WTC11 (cell line): ENCODE measurements around the gene NUP214. TPM values are rescaled to one million over a fixed set of nuclear protein-coding genes. Genes with fewer than 3 reads are reported as not detected.

Experiments
- ATAC-seq: fragments of 200-7000 bp; cut with Tn5 transposase; 2 replicates; pipeline ENCODE4 v1.10.0; 2021; ENCODE audit warnings: mild to moderate bottlenecking, moderate library complexity
- CTCF ChIA-PET: fragments of 300-600 bp; sonication (Branson Sonifier 250); formaldehyde crosslinking; loops from one replicate; lab custom pipeline; 2021; ENCODE audit warnings: antibody characterized with exemption; lab: Charles Lee
- POLR2A ChIA-PET: fragments of 350-600 bp; sonication (Branson Sonifier 250); formaldehyde crosslinking; loops from one replicate; lab custom pipeline; 2021; ENCODE audit warnings: antibody characterized with exemption; lab: Charles Lee
- DNase-seq: peaks from one replicate; pipeline ENCODE4 v3.0.0; 2021; ENCODE audit warnings: low spot score
- H3K27ac Mint-ChIP-seq: 2 replicates; pipeline ENCODE4 v1.8.0; 2021; ENCODE audit warnings: mixed read lengths
- H3K27me3 Mint-ChIP-seq: 2 replicates; pipeline ENCODE4 v1.8.0; 2021; ENCODE audit warnings: low read depth, mild to moderate bottlenecking, moderate library complexity, mixed read lengths
- H3K36me3 Mint-ChIP-seq: 2 replicates; pipeline ENCODE4 v1.8.0; 2021; ENCODE audit warnings: mixed read lengths
- H3K4me1 Mint-ChIP-seq: 2 replicates; pipeline ENCODE4 v1.8.0; 2022; ENCODE audit warnings: mixed read lengths
- H3K4me3 Mint-ChIP-seq: 2 replicates; pipeline ENCODE4 v1.8.0; 2021; ENCODE audit warnings: mild to moderate bottlenecking, moderate library complexity, mixed read lengths
- H3K9me3 Mint-ChIP-seq: 2 replicates; pipeline ENCODE4 v1.8.0; 2021; ENCODE audit warnings: mixed read lengths
- ELF4 ChIP-seq: sonication (generic); formaldehyde crosslinking; IDR thresholded peaks from 2 replicates; pipeline ENCODE4 v1.8.1; 2022; ENCODE audit warnings: low read depth, mild to moderate bottlenecking, moderate library complexity, missing genetic modification reagents
- HMGA2 ChIP-seq: fragments of 250-450 bp; sonication (Bioruptor Pico); IDR thresholded peaks from 2 replicates; pipeline ENCODE4 v1.4.0; 2021; ENCODE audit warnings: mild to moderate bottlenecking, moderate library complexity
- IRF2 ChIP-seq: sonication (generic); formaldehyde crosslinking; IDR thresholded peaks from 2 replicates; pipeline ENCODE4 v1.8.0; 2022; ENCODE audit warnings: low read depth, missing genetic modification reagents, borderline replicate concordance
- KAT7 ChIP-seq: sonication (generic); formaldehyde crosslinking; IDR thresholded peaks from 2 replicates; pipeline ENCODE4 v1.8.1; 2023; ENCODE audit warnings: missing genetic modification reagents, mild to moderate bottlenecking, borderline replicate concordance
- MLX ChIP-seq: sonication (generic); formaldehyde crosslinking; IDR thresholded peaks from 2 replicates; pipeline ENCODE4 v1.8.1; 2023; ENCODE audit warnings: mild to moderate bottlenecking, missing genetic modification reagents, moderate library complexity
- PRRX2 ChIP-seq: fragments of 250-450 bp; sonication (Bioruptor Pico); IDR thresholded peaks from 2 replicates; pipeline ENCODE4 v1.8.0; 2021; ENCODE audit warnings: mild to moderate bottlenecking
- RELA ChIP-seq: sonication (generic); formaldehyde crosslinking; IDR thresholded peaks from 2 replicates; pipeline ENCODE4 v1.8.1; 2022; ENCODE audit warnings: missing genetic modification reagents, mild to moderate bottlenecking, borderline replicate concordance
- SP1 ChIP-seq: sonication (generic); formaldehyde crosslinking; conservative IDR thresholded peaks from 2 replicates; pipeline ENCODE4 v1.8.1; 2022; ENCODE audit warnings: missing genetic modification reagents
- TCF7 ChIP-seq: sonication (generic); formaldehyde crosslinking; IDR thresholded peaks from 2 replicates; pipeline ENCODE4 v1.8.0; 2022; ENCODE audit warnings: mild to moderate bottlenecking, low read depth, missing genetic modification reagents, moderate library complexity
- TEAD4 ChIP-seq: sonication (generic); formaldehyde crosslinking; IDR thresholded peaks from 2 replicates; pipeline ENCODE4 v1.8.0; 2022; ENCODE audit warnings: mild to moderate bottlenecking, missing genetic modification reagents
- ZNF138 ChIP-seq: sonication (generic); formaldehyde crosslinking; conservative IDR thresholded peaks from 2 replicates; pipeline ENCODE4 v1.8.1; 2022; ENCODE audit warnings: mild to moderate bottlenecking, moderate library complexity, missing genetic modification reagents
- ZNF317 ChIP-seq: sonication (generic); formaldehyde crosslinking; IDR thresholded peaks from 2 replicates; pipeline ENCODE4 v1.8.1; 2023; ENCODE audit warnings: low read depth, mild to moderate bottlenecking, moderate library complexity, missing genetic modification reagents, borderline replicate concordance
- total RNA-seq: library from RNA; stranded (reverse); gene quantifications from 3 replicates; pipeline ENCODE4 v1.2.3, GENCODE V29; 2021
- TF ChIP-seq, protein P1 (sequence below): sonication (generic); formaldehyde crosslinking; IDR thresholded peaks from 2 replicates; pipeline ENCODE4 v1.8.0; 2022; ENCODE audit warnings: mild to moderate bottlenecking, missing genetic modification reagents
- TF ChIP-seq, protein P2 (sequence below): sonication (generic); formaldehyde crosslinking; IDR thresholded peaks from 2 replicates; pipeline ENCODE4 v1.8.0; 2022; ENCODE audit warnings: mild to moderate bottlenecking, missing genetic modification reagents
- TF ChIP-seq, protein P3 (sequence below): sonication (generic); formaldehyde crosslinking; IDR thresholded peaks from 2 replicates; pipeline ENCODE4 v1.8.1; 2022; ENCODE audit warnings: low read depth, mild to moderate bottlenecking, moderate library complexity, missing genetic modification reagents, borderline replicate concordance
- TF ChIP-seq, protein P4 (sequence below): fragments of 250-450 bp; sonication (Bioruptor Pico); IDR thresholded peaks from 2 replicates; pipeline ENCODE4 v1.9.0; 2021; ENCODE audit warnings: moderate library complexity, mild to moderate bottlenecking, inconsistent platforms, borderline replicate concordance

NUP214 gene
- total RNA-seq, 1 experiment from 2014 or later: 41.8 TPM

GRCh38 chr9:131227959-131228460, 102.6 kb downstream of the NUP214 start:
- CTCF ChIA-PET: interaction anchor here (0.6 to 4.7 kb wide), 5 partner anchors 74 to 145 kb away, joined by 3 to 23 read pairs (median 5); no protein-coding TSS in a partner anchor
- Mint-ChIP-seq H3K27me3 (no peaks in the 10 kb centered on the region), H3K9me3 (no peaks in the 10 kb centered on the region), H3K4me3 (peak overlapping the region; percentile 29), H3K4me1 (peaks cover 30% of the 10 kb centered on the region), H3K27ac (peak overlapping the region; percentile 64), H3K36me3 (peaks cover 26% of the 10 kb centered on the region)
- no peak for TF ChIP-seq TEAD4 (CRISPR knock-in tag)
- TF ChIP-seq IRF2 (CRISPR knock-in tag): no peak
- TF ChIP-seq, protein P1, sequence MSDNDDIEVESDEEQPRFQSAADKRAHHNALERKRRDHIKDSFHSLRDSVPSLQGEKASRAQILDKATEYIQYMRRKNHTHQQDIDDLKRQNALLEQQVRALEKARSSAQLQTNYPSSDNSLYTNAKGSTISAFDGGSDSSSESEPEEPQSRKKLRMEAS: no peak
- TF ChIP-seq, protein P2, sequence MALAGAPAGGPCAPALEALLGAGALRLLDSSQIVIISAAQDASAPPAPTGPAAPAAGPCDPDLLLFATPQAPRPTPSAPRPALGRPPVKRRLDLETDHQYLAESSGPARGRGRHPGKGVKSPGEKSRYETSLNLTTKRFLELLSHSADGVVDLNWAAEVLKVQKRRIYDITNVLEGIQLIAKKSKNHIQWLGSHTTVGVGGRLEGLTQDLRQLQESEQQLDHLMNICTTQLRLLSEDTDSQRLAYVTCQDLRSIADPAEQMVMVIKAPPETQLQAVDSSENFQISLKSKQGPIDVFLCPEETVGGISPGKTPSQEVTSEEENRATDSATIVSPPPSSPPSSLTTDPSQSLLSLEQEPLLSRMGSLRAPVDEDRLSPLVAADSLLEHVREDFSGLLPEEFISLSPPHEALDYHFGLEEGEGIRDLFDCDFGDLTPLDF (CRISPR knock-in tag): no peak
- no peak for TF ChIP-seq ZNF138 (CRISPR knock-in tag)
- TF ChIP-seq HMGA2 (CRISPR knock-in tag): no peak
- POLR2A ChIA-PET: no interaction called here
- ATAC-seq: peak; percentile 40
- DNase-seq: no peak

DNA sequence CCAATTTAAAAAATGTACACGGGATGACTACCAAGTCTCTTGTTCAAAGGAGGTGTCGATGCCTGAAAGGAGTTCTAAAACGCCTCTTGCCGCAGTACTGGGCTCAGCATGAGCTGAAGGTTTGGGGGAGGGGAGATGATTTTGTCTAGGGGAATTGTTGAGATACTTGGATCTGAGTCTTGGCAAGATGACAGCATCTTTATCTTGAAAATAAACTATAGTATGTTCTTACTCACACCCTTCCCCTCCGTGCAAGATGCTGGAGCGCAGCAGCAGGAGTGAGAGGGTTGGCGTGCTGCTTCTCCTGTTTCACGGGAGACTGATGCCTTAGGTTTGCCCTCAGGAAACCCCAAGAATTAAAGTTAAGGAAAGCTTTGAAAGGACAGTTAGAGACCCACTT, 103.6 kb downstream of the NUP214 start:
- H3K4me3 Mint-ChIP-seq: no peak overlapping the region
- H3K36me3 Mint-ChIP-seq: peaks cover 30% of the 10 kb centered on the region
- H3K27me3 Mint-ChIP-seq: no peaks in the 10 kb centered on the region
- POLR2A ChIA-PET: no interaction called here
- DNase-seq: no peak
- no peaks in the 10 kb centered on the region for H3K9me3 Mint-ChIP-seq
- TF ChIP-seq RELA (CRISPR knock-in tag) (no peak), ZNF138 (CRISPR knock-in tag) (no peak), ZNF317 (CRISPR knock-in tag) (no peak), SP1 (CRISPR knock-in tag) (no peak), MLX (CRISPR knock-in tag) (no peak), PRRX2 (CRISPR knock-in tag) (no peak)
- TF ChIP-seq, protein P3, sequence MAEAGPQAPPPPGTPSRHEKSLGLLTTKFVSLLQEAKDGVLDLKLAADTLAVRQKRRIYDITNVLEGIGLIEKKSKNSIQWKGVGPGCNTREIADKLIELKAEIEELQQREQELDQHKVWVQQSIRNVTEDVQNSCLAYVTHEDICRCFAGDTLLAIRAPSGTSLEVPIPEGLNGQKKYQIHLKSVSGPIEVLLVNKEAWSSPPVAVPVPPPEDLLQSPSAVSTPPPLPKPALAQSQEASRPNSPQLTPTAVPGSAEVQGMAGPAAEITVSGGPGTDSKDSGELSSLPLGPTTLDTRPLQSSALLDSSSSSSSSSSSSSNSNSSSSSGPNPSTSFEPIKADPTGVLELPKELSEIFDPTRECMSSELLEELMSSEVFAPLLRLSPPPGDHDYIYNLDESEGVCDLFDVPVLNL (CRISPR knock-in tag): no peak
- TF ChIP-seq, protein P4, sequence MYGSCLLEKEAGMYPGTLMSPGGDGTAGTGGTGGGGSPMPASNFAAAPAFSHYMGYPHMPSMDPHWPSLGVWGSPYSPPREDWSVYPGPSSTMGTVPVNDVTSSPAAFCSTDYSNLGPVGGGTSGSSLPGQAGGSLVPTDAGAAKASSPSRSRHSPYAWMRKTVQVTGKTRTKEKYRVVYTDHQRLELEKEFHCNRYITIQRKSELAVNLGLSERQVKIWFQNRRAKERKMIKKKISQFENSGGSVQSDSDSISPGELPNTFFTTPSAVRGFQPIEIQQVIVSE (CRISPR knock-in tag): no peak
- CTCF ChIA-PET: interaction anchor here (1.6 to 4.7 kb wide), 2 partner anchors 107 to 120 kb away, joined by 4 to 23 read pairs; no protein-coding TSS in a partner anchor
- peaks cover 30% of the 10 kb centered on the region for H3K4me1 Mint-ChIP-seq
- H3K27ac Mint-ChIP-seq: peak overlapping the region; percentile 11; the same call in 1 of the 2 replicates
- no peak for ATAC-seq

- Mint-ChIP-seq H3K27me3 (no peaks in the 10 kb centered on the region), H3K9me3 (no peaks in the 10 kb centered on the region), H3K36me3 (peaks cover 32% of the 10 kb centered on the region), H3K27ac (no peak overlapping the region), H3K4me1 (peaks cover 15% of the 10 kb centered on the region), H3K4me3 (no peak overlapping the region)
- TF ChIP-seq ELF4 (CRISPR knock-in tag): no peak
- ATAC-seq (no peak), DNase-seq (no peak)
- ChIA-PET CTCF (interaction anchor here (0.7 kb wide), 1 partner anchor 125 kb away, joined by 3 read pairs; no protein-coding TSS in a partner anchor), POLR2A (no interaction called here)
Measured at GRCh38 chr9:131233556-131233955, 108.2 kb downstream of the NUP214 start.

- ATAC-seq (no peak), DNase-seq (no peak)
- no peak overlapping the region for H3K27ac Mint-ChIP-seq
- ChIA-PET POLR2A (no interaction called here), CTCF (no interaction called here)
- H3K27me3 Mint-ChIP-seq: no peaks in the 10 kb centered on the region
- H3K4me1 Mint-ChIP-seq: peaks cover 15% of the 10 kb centered on the region
- H3K36me3 Mint-ChIP-seq: peaks cover 30% of the 10 kb centered on the region
- no peak overlapping the region for H3K4me3 Mint-ChIP-seq
- no peaks in the 10 kb centered on the region for H3K9me3 Mint-ChIP-seq
- TF ChIP-seq TCF7: no peak
- no peak for TF ChIP-seq KAT7
Measured at GRCh38 chr9:131233995-131234394, 108.6 kb downstream of the NUP214 start.
